ENCODE results near the gene EML5. TPM values are rescaled to one million over a fixed set of nuclear protein-coding genes. Genes with fewer than 3 reads are reported as not detected.

Gene EML5
- total and polyA plus RNA-seq, 2 donors (not counting 3 experiments of a cell fraction or from before 2014, with no cell fraction given): not detected

DNA sequence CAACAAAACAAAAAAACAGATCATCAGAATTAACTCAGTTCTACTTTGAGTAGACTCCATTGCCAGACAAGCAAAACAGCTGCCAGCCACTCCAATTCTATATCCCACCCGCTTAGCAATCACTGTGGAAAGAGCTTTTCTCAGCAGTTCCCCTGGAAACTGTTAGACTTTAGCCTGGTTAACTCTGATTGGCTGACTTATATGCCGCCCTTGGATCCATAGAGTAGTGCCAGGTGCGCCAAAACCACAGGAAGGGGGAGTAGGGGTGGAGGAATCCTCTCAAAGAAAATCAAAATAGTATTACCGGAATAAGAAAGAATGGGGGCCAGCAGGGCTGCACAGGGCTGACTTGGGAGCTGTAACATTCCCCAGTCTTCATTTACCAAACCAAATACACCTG lies 5.4 kb upstream of the EML5 start:
- no TSS peak for BruUV-seq (replicated peaks)
- H3K4me3 ChIP-seq (replicated peaks in 1 of 3; ENCODE audit: insufficient read depth in 1 of 3, low read depth in 1 of 3, low read length in 3 of 3): no peak overlapping the region
- no peak overlapping the region for H2AFZ ChIP-seq (ENCODE audit: low read depth, low read length)
- dilution Hi-C loops (cut with MboI; ENCODE audit: extremely low pct_ligation_motif_present, low sequenced_read_pairs): no loop called here
- no peaks in the 10 kb centered on the region for H3K9me3 ChIP-seq (replicated peaks; ENCODE audit: control insufficient read depth, insufficient read depth, low read length)
- peaks cover 0 to 1% of the 10 kb centered on the region in 2 experiments for H3K27me3 ChIP-seq (ENCODE audit: control insufficient read depth in 2 of 2, insufficient read depth in 2 of 2, low read length in 2 of 2)
- no peak overlapping the region for H3K27ac ChIP-seq (ENCODE audit: insufficient read depth, low read depth, low read length)
- H3K4me1 ChIP-seq (ENCODE audit: control insufficient read depth, extremely low read depth, insufficient read depth, low read length): peaks cover under 1% of the 10 kb centered on the region
- no peak for DNase-seq (ENCODE audit: low read depth, low spot score)
- POLR2A ChIA-PET: interaction anchor here (1.0 kb wide), 1 partner anchor 27 kb away, joined by 3 read pairs; the partner anchor contains the start of gene TTC8
- TF ChIP-seq FOS (IDR thresholded peaks at IDR 0.05; ENCODE audit: borderline replicate concordance, insufficient read depth, low read length): no peak
- no peak for TF ChIP-seq JUN (IDR thresholded peaks at IDR 0.05; ENCODE audit: borderline replicate concordance, insufficient read depth, insufficient read length, low read depth)
- TF ChIP-seq, protein P1, sequence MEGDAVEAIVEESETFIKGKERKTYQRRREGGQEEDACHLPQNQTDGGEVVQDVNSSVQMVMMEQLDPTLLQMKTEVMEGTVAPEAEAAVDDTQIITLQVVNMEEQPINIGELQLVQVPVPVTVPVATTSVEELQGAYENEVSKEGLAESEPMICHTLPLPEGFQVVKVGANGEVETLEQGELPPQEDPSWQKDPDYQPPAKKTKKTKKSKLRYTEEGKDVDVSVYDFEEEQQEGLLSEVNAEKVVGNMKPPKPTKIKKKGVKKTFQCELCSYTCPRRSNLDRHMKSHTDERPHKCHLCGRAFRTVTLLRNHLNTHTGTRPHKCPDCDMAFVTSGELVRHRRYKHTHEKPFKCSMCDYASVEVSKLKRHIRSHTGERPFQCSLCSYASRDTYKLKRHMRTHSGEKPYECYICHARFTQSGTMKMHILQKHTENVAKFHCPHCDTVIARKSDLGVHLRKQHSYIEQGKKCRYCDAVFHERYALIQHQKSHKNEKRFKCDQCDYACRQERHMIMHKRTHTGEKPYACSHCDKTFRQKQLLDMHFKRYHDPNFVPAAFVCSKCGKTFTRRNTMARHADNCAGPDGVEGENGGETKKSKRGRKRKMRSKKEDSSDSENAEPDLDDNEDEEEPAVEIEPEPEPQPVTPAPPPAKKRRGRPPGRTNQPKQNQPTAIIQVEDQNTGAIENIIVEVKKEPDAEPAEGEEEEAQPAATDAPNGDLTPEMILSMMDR (IDR thresholded peaks at IDR 0.05; ENCODE audit: extremely low read depth in 1 of 2, insufficient read depth in 1 of 2, low read depth in 1 of 2, low read length in 2 of 2): no peak
- TF ChIP-seq GATA2 (IDR thresholded peaks at IDR 0.05; ENCODE audit: insufficient read depth, insufficient read length, low read depth, low read length): no peak
- TF ChIP-seq EZH2 (IDR thresholded peaks at IDR 0.05; ENCODE audit: borderline replicate concordance, low read depth, low read length, severe bottlenecking): no peak
- TF ChIP-seq MYC (IDR thresholded peaks at IDR 0.05; ENCODE audit: low read depth, low read length): no peak
- no peak for TF ChIP-seq POLR2AphosphoS5 (IDR thresholded peaks at IDR 0.05; ENCODE audit: insufficient read depth, low read depth, low read length)
- no peak for TF ChIP-seq POLR2A (IDR thresholded peaks at IDR 0.05; ENCODE audit: low read depth, low read length)
- TF ChIP-seq, protein P2, sequence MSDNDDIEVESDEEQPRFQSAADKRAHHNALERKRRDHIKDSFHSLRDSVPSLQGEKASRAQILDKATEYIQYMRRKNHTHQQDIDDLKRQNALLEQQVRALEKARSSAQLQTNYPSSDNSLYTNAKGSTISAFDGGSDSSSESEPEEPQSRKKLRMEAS (IDR thresholded peaks at IDR 0.05; ENCODE audit: insufficient read depth, insufficient read length): no peak
- no peaks in the 10 kb centered on the region for H4K20me1 ChIP-seq (replicated peaks; ENCODE audit: control insufficient read depth, extremely low read depth, insufficient read depth, low read length)
- no peak for FAIRE-seq
- no peaks in the 10 kb centered on the region for H3K9me1 ChIP-seq (replicated peaks; ENCODE audit: control insufficient read depth, extremely low read depth, insufficient read depth, low read length)
- H3K36me3 ChIP-seq (ENCODE audit: control insufficient read depth in 2 of 2, extremely low read depth in 1 of 2, insufficient read depth in 2 of 2, low read length in 2 of 2): no peaks in the 10 kb centered on the region
- CTCF ChIA-PET: interaction anchor here (1.1 to 1.4 kb wide), 2 partner anchors 48 to 265 kb away, joined by 3 read pairs; no protein-coding TSS in a partner anchor
- no peaks in the 10 kb centered on the region for H3K79me2 ChIP-seq (ENCODE audit: control insufficient read depth, insufficient read depth, low read length)
- H3K4me2 ChIP-seq (ENCODE audit: insufficient read depth, low read length): no peak overlapping the region
- no peak overlapping the region for H3K9ac ChIP-seq (replicated peaks; ENCODE audit: extremely low read depth, insufficient read depth, low read length)
- intact Hi-C loops (cut with micrococcal nuclease): loop anchor here (10.0 kb wide), 1 partner anchor 243 kb away; the partner anchor contains the start of gene PTPN21

All from endothelial cell of umbilical vein (primary cell).